Vagina (tissue), 2 donors: ENCODE results near the gene ZBTB38.

Source experiments
- CTCF ChIP-seq, 3 experiments: fragments of 450-650 bp in 2 of 3; fragments of 200-600 bp in 1 of 3; sonication (generic) in 1 of 3; IDR thresholded peaks; one replicate each; pipeline ENCODE4 v1.5.1; 2017 to 2019; ENCODE audit warnings: antibody characterized with exemption in 3 of 3, mild to moderate bottlenecking in 2 of 3, moderate library complexity in 2 of 3
- POLR2A ChIP-seq, 2 donors: fragments of 450-650 bp; IDR thresholded peaks; one replicate each; pipeline ENCODE4 v1.6.1; 2017; ENCODE audit warnings: antibody characterized with exemption in 2 of 2, mild to moderate bottlenecking in 2 of 2, moderate library complexity in 2 of 2
- POLR2AphosphoS5 ChIP-seq, 2 donors: sonication (generic); formaldehyde crosslinking; IDR thresholded peaks; one replicate each; pipeline ENCODE4 v1.9.0; 2017; ENCODE audit warnings: antibody characterized with exemption in 2 of 2, mild to moderate bottlenecking in 2 of 2, low read depth in 1 of 2; ENCODE audit not compliant: insufficient read depth in 1 of 2

- TF ChIP-seq CTCF (IDR thresholded peaks at IDR 0.05) (no peak), POLR2A (IDR thresholded peaks at IDR 0.05) (no peak), POLR2AphosphoS5 (IDR thresholded peaks at IDR 0.05; ENCODE audit: insufficient read depth in 1 of 2, low read depth in 1 of 2) (no peak)
Observed at GRCh38 chr3:141378556-141378955, 10.3 kb downstream of the ZBTB38 start.
